ENCODE measurements around the gene CSK.

The CSK gene

GRCh38 chr15:74801311-74801997 is 19.6 kb downstream of the CSK start:
- no peak for DNase-seq (ENCODE audit: low spot score)

- no peak for DNase-seq (ENCODE audit: low spot score)
These were observed 20.4 kb downstream of the CSK start for GRCh38 chr15:74802290-74802689.

GRCh38 chr15:74802862-74803447 is 21.1 kb downstream of the CSK start:
- DNase-seq (ENCODE audit: low spot score): no peak

- DNase-seq (ENCODE audit: low spot score): no peak
These were observed 23.1 kb downstream of the CSK start for GRCh38 chr15:74804935-74805334.

GRCh38 chr15:74807282-74807681 is 25.4 kb downstream of the CSK start:
- no peak for DNase-seq (ENCODE audit: low spot score)

- DNase-seq (ENCODE audit: low spot score): no peak
These were observed 26.4 kb downstream of the CSK start for GRCh38 chr15:74808078-74808839.

GRCh38 chr15:74808840-74809229 is 27.0 kb downstream of the CSK start:
- DNase-seq (ENCODE audit: low spot score): no peak

- DNase-seq (ENCODE audit: low spot score): no peak
These were observed 27.4 kb downstream of the CSK start for GRCh38 chr15:74809242-74809641.

GRCh38 chr15:74809956-74810355 is 28.1 kb downstream of the CSK start:
- DNase-seq (ENCODE audit: low spot score): no peak

- DNase-seq (ENCODE audit: low spot score): no peak
These were observed 30.7 kb downstream of the CSK start, which contains the start of gene LMAN1L for GRCh38 chr15:74812533-74812932. Gene LMAN1L (plus strand): TSS chr15:74812835. CDS start chr15:74812855, 20 bp downstream.

GRCh38 chr15:74815121-74815934 is 33.4 kb downstream of the CSK start:
- no peak for DNase-seq (ENCODE audit: low spot score)

- DNase-seq (ENCODE audit: low spot score): no peak
These were observed 34.1 kb downstream of the CSK start for GRCh38 chr15:74815961-74816360.

GRCh38 chr15:74816624-74817369 is 34.9 kb downstream of the CSK start:
- DNase-seq (ENCODE audit: low spot score): no peak

- DNase-seq (ENCODE audit: low spot score): no peak
These were observed 35.5 kb downstream of the CSK start for GRCh38 chr15:74817370-74817737.

GRCh38 chr15:74820056-74820455 is 38.2 kb downstream of the CSK start:
- no peak for DNase-seq (ENCODE audit: low spot score)

- DNase-seq (ENCODE audit: low spot score): no peak
These were observed 39.4 kb downstream of the CSK start for GRCh38 chr15:74821091-74821789.

- DNase-seq (ENCODE audit: low spot score): no peak
These were observed 39.9 kb downstream of the CSK start for GRCh38 chr15:74821790-74822158.

- no peak for DNase-seq (ENCODE audit: low spot score)
These were observed 40.4 kb downstream of the CSK start for GRCh38 chr15:74822233-74822632.

GRCh38 chr15:74823324-74823723 is 41.4 kb downstream of the CSK start:
- no peak for DNase-seq (ENCODE audit: low spot score)

- DNase-seq (ENCODE audit: low spot score): no peak
These were observed 43.1 kb downstream of the CSK start for GRCh38 chr15:74824976-74825375.

- no peak for DNase-seq (ENCODE audit: low spot score)
These were observed 44.0 kb downstream of the CSK start for GRCh38 chr15:74825866-74826265.
